GM18861 (cell line): ENCODE measurements around the gene CNTN4.
"Not testable (repeated sequence)": the region's sequence is repeated elsewhere in the genome, so short reads cannot be mapped to it uniquely, and the experiment has no call there.

Source experiments
- ATAC-seq: cut with Tn5 transposase; IDR thresholded peaks from one replicate; pipeline ENCODE4 v1.9.1; 2021; ENCODE audit not compliant: unreplicated experiment

The CNTN4 gene

DNA sequence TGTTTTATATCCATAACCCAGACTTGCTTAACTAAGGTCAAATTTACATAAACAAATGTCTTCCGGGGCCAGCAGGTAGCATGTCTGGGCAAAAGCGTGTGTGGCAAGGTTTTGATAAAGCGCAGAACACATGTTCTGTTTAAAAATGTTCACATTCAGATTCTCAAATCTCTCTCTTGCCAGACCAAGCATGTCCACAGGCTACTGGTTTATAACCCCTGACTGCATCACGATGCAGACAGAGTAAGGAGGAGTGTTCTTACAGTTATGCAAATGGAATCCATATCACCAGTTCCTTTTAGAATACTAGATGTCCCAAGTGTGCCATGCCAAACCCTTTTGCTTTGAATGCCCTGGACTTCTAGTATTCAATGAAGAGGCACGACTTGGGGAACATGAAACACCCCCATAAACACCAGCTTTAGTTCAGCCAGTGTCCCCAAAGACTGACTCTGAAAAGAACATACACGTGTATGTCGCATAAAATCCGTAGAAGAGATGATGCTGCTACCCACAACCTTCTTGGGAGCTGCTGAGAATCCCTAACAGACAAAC is 412.0 kb downstream of the CNTN4 start:
- ATAC-seq = no peak

DNA sequence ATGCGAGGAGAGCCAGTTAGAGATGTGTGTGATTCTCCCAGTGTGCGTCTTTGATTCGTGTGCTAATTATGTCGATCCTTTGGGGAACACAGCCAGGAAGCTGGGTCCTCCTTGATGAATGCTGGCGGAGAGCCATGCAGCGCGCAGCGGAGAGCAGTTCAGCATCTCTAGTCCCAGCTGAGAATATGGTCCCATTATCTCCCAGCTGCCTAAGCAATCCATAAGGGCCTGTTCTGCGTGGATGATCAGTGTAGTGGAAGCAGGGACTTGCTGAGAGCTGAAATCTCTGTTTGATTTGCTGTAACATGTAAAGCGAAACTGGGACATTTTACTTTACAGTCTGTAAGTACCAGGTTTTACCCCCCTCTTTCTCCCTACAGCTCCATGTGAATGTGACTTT is 412.7 kb downstream of the CNTN4 start:
- no peak for ATAC-seq

GRCh38 chr3:2512881-2513280 is 414.2 kb downstream of the CNTN4 start:
- ATAC-seq = no peak

DNA sequence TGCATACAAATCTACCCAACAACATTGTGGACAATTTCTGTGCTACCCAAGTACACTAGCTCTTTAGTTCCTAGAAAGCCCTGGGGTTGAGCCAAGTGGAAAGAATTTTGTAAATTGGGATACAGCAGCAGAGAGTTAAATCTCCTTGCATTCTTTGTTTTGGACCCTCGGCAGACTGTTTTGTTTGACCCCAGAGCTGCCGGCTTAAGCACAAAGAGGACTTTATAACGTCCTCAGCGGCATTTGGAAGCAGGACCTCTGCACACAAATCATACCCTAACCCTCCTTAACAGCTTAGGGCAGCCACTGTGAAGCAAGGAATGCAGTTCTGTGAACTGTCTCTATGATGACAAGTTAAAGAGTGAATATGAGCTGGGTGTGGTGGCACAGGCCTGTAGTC is 415.3 kb downstream of the CNTN4 start:
- no peak for ATAC-seq

DNA sequence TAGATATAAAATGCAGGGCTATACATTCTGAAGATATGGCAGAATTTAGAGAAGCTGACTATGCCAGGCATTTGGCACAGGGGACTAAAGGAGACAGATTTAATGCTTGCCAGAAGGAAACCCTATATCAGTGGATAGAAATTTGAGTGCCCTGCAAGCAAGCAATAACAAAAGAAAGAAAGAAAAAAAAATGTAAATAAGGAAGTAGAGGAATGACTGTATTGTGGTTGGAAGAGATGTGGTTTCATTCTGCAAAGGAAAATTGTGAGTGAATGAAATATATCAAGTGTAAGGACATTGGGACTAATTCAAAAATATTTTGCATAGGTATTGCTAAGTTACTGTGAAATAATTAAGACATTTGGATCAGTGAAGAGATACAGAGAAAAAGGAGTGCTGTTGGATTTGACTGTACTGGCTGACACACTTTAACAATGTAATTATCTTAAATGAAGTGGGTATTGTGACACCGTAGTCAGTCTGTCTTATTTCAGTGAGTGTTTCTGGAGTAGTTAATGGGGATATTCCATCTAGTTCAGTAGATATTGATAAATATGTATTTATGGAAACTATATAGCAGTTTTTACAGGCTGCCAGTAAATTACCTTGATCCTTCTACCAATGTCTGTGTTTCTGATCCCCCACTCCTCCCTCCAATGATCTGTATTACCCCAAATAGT is 418.2 kb downstream of the CNTN4 start:
- ATAC-seq = no peak

DNA sequence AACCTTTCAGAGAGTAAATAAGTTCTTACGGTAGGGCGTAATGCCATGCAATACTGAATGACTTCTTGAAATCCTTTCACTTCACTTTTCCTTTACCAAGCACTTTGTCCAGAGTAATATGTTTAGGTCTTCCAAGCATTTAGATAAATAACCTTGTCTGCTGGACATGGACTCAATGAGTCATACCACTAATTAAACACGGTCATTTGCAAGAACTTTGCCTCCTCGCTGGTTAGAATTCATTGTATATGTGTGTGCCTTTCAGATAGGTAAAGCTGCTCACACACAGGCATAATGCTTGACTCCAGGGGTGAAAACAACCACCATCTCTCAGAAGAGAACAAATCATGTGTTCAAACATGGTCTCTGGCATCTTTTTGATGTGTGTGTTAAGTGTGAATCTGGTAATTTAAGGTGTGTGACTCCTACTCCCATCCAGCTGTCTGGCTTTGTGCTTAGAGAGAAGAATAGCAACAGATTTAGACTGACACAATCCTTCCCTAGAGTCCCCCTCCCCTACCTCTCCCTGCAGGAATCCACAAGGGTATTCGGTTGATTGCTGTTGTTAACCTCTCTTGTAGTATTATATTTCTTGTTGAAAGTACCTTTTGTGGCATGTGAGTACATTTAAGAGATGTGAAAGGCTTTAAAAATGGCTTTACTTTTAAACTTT is 419.0 kb downstream of the CNTN4 start:
- no peak for ATAC-seq

GRCh38 chr3:2523281-2523836 is 424.7 kb downstream of the CNTN4 start:
- ATAC-seq = no peak

GRCh38 chr3:2525968-2526367 is 427.3 kb downstream of the CNTN4 start:
- ATAC-seq = no peak

DNA sequence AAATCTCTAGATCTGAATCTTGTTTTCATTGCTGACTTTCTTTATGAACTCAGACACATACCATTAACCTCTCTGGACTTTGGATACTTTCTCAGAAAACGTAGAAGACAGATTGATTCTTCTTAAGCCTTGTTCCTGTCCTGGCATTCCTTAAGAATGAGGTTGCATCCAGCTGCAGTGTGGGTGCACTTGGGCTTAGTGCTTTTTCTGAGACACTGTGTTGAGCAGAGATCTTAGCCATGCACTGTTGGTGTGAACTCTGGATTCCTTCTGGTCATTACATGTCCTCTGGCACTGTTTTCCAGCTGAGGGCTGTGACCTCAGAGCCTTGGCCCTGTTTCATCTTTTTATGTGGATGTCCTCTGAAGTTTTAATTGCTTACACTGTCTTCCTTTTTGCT is 428.3 kb downstream of the CNTN4 start:
- ATAC-seq = no peak

GRCh38 chr3:2527328-2527727 is 428.7 kb downstream of the CNTN4 start:
- not testable (repeated sequence) for ATAC-seq

GRCh38 chr3:2534767-2535166 is 436.1 kb downstream of the CNTN4 start:
- ATAC-seq = not testable (repeated sequence)

DNA sequence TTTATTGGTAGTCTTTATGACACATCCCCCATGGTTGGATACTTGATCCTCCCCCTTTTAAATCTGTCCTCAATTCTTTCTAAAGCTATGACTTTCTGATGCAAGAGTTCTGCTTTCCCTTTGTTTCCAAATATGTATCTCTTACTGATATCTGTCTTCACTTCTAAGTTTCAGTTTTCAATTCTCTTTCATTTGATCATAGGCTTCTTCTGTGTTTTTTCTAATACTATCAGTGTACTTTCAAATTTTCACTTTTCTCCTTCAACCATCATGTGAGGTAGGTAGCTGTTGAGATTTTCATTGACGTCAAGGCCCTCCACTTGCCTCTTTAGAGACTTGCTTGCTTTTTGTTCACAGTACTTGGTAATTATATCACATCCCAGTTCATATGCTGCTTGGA is 436.5 kb downstream of the CNTN4 start:
- ATAC-seq = no peak

DNA sequence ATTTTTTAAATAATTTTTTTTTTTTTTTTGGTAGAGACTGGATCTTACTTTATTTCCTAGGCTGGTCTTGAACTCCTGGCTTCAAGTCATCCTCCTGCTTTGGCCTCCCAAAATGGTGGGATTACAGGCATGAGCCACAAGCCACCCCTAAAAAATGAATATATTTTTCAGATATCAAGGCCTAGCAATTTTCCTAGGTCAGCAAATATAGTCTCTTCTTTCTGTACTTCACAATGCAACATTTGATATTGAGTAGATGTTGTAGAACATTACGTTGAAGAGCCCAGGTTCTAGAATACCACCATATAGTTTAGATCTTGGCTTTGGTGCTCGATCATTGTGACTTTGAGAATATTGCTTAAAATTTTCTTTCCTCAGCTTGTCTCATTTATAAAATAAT is 437.9 kb downstream of the CNTN4 start:
- ATAC-seq = no peak

- no peak for ATAC-seq
Observed at GRCh38 chr3:2540115-2540514, 441.4 kb downstream of the CNTN4 start.

DNA sequence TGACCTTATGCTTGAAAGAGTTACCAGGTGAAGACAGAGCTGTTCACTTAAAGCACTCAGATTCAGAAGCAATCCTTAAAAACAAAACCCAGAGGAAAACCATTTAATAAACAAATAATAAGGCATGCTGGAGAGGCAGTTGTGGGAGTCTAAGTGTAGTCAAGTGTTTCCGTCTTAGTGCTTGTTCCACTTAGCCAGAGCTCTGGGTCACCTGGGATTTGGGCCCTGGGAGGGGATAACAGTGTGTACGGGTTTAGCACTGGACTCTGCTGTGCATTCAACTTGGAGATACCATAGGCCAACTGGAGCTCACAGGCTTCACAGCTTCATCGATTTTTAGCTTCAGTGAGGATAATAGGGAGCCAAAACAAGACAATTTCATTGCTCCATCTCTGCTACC is 444.6 kb downstream of the CNTN4 start:
- no peak for ATAC-seq

DNA sequence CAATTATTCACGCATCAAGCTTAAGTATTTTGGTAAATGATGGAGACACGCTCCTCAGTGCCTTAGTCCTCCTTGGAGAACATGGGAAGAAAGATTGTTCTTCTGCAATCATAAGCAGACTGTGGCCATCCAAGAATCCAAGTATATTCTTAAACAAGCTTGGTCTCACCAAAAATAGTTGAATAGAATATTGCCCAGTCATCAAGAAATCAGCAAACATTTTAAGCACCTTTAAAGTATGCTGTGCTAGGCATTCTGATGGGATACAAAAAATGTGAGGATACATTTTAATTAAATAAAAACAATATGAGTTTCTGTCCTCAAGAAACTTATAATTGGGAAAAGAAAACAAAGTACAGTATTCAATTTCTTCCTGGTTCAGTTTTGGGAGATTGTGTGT is 445.5 kb downstream of the CNTN4 start:
- no peak for ATAC-seq

GRCh38 chr3:2544718-2545117 is 446.1 kb downstream of the CNTN4 start:
- ATAC-seq = no peak

- no peak for ATAC-seq
Observed at GRCh38 chr3:2547049-2547448, 448.4 kb downstream of the CNTN4 start.

DNA sequence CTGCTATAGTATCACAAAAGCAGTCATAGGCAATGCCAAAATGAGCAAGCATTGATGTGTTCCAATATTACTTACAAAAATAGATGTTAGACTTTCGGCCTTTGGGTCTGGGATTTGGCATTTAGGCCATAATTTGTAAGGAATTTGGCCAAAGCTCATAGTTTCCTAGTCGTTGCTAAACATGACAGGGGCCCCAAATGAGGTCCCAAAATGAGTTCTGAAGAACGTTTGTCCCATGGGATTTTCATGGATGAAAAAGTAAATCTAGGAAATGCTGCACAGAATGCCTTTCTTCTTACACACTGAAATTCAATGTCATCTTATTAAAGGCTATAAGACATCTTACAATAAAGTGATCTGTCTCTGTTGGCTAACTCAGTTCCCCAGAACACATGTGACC is 456.0 kb downstream of the CNTN4 start:
- no peak for ATAC-seq

GRCh38 chr3:2558796-2559195 is 460.1 kb downstream of the CNTN4 start:
- no peak for ATAC-seq

- ATAC-seq = no peak
Observed at GRCh38 chr3:2567451-2567850, 468.8 kb downstream of the CNTN4 start.

GRCh38 chr3:2568156-2568555 is 469.5 kb downstream of the CNTN4 start:
- no peak for ATAC-seq
